ENCODE measurements around the gene RASA3. TPM values are rescaled to one million over a fixed set of nuclear protein-coding genes. Genes with fewer than 3 reads are reported as not detected.

The RASA3 gene
- total RNA-seq, 6 experiments from 2014 or later = 3.5 to 7.9 (median 4.6) TPM

- H3K36me3 ChIP-seq = no peaks in the 10 kb centered on the region
- ATAC-seq (no peak), DNase-seq (peak; percentile 28 to 59 (median 48))
- no peak overlapping the region for H3K27ac ChIP-seq
- H3K4me1 ChIP-seq = no peaks in the 10 kb centered on the region
- H3K9me3 ChIP-seq = no peaks in the 10 kb centered on the region
- H3K4me3 ChIP-seq = no peak overlapping the region
- 78% methylated on average over 11 of the region's 24 CpGs for WGBS (ENCODE audit: insufficient coverage, low coverage, low lambda C conversion rate, missing lambda C conversion rate)
- no peak for TF ChIP-seq CTCF (IDR thresholded peaks at IDR 0.05)
- no peak for TF ChIP-seq POLR2A (IDR thresholded peaks at IDR 0.05)
- intact Hi-C loops (cut with DNase I) = no loop called here
- H3K27me3 ChIP-seq = no peaks in the 10 kb centered on the region
Measured at GRCh38 chr13:114109641-114110041, 22.8 kb downstream of the RASA3 start.

- DNase-seq (peak in 2 of 3 donors; percentile 15 to 39), ATAC-seq (no peak)
- H3K4me3 ChIP-seq = no peak overlapping the region
- no peak overlapping the region for H3K27ac ChIP-seq
- WGBS (ENCODE audit: insufficient coverage, low coverage, low lambda C conversion rate, missing lambda C conversion rate) = no CpG with 5 or more reads among the region's 20 CpGs
- no peaks in the 10 kb centered on the region for H3K4me1 ChIP-seq
- no peaks in the 10 kb centered on the region for H3K36me3 ChIP-seq
- H3K9me3 ChIP-seq = no peaks in the 10 kb centered on the region
- no peak for TF ChIP-seq POLR2A (IDR thresholded peaks at IDR 0.05)
- no peak for TF ChIP-seq CTCF (IDR thresholded peaks at IDR 0.05)
- H3K27me3 ChIP-seq = no peaks in the 10 kb centered on the region
- intact Hi-C loops (cut with DNase I) = no loop called here
Measured at GRCh38 chr13:114108894-114109293, 23.5 kb downstream of the RASA3 start.

GRCh38 chr13:114108141-114108761, 24.2 kb downstream of the RASA3 start:
- H3K4me1 ChIP-seq = no peaks in the 10 kb centered on the region
- intact Hi-C loops (cut with DNase I) = no loop called here

GRCh38 chr13:114107686-114108081, 24.7 kb downstream of the RASA3 start:
- Histone ChIP-seq H3K4me3 (no peak overlapping the region), H3K36me3 (no peaks in the 10 kb centered on the region), H3K27ac (no peak overlapping the region), H3K4me1 (no peaks in the 10 kb centered on the region), H3K27me3 (no peaks in the 10 kb centered on the region), H3K9me3 (no peaks in the 10 kb centered on the region)
- 90% methylated on average over 2 of the region's 12 CpGs for WGBS (ENCODE audit: insufficient coverage, low coverage, low lambda C conversion rate, missing lambda C conversion rate)
- DNase-seq = peak in 2 of 3 donors; percentile 9 to 40
- TF ChIP-seq CTCF (IDR thresholded peaks at IDR 0.05) = no peak
- TF ChIP-seq POLR2A (IDR thresholded peaks at IDR 0.05) = no peak
- peak in 2 of 4 donors; percentile 7 to 32 for ATAC-seq
- intact Hi-C loops (cut with DNase I) = no loop called here

More at GRCh38 chr13:114108141-114108761, 24.2 kb downstream of the RASA3 start:
- Histone ChIP-seq H3K9me3 (no peaks in the 10 kb centered on the region), H3K27ac (no peak overlapping the region), H3K4me3 (no peak overlapping the region), H3K36me3 (no peaks in the 10 kb centered on the region), H3K27me3 (no peaks in the 10 kb centered on the region)
- no peak for TF ChIP-seq CTCF (IDR thresholded peaks at IDR 0.05)
- TF ChIP-seq POLR2A (IDR thresholded peaks at IDR 0.05) = no peak
- 90% methylated on average over 32 of the region's 33 CpGs for WGBS (ENCODE audit: insufficient coverage, low coverage, low lambda C conversion rate, missing lambda C conversion rate)
- peak; percentile 10 to 45 (median 41) for DNase-seq
- no peak for ATAC-seq

Measured in right lobe of liver (tissue), 6 donors.